ENCODE results near the gene PIK3C3. TPM values are rescaled to one million over a fixed set of nuclear protein-coding genes. Genes with fewer than 3 reads are reported as not detected.

Gene PIK3C3
- total RNA-seq, 1 donor from 2014 or later, result 53.5 TPM

DNA sequence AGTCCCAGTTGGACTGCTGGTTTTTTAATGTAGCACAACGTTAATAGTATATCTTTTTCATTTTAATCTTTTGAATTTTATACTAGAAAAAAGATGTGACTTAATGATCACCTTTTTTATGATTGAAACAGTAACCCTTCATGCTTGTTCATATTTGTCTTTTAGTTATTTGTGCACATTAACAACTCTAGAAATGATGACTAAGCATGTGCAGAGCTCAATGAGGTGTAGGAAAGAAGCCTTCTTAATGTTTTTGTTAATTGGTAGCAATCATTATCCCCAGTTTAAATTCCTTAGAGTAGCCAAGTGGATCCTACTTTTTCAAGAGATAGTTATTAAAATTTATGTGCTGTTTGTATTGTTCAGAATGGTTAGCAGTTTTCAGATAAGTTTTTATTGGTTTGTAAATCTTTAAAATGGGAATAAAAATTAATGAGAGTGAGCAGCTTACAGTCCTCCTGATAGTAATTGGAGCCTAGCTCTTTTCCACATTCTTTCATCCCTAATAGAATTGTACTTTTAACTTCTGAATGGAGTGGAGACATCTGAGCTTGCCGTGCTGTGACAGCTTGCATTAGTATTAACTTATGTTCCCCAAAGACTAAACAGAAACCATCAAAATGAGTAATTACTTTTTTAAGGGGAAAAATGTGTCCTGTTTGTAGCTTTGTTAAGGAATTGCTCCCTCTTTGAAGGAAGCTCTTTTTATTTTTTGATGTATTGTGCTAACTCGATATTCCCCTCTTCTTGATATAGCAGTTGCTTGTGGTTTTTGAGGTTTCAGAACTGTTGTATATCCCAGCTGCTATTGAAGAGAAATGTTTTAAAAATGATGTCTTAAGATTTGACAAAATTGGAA, 17.3 kb downstream of the PIK3C3 start:
- H3K9me3 Mint-ChIP-seq, result no peaks in the 10 kb centered on the region
- intact Hi-C loops (cut with micrococcal nuclease), result no loop called here

DNA sequence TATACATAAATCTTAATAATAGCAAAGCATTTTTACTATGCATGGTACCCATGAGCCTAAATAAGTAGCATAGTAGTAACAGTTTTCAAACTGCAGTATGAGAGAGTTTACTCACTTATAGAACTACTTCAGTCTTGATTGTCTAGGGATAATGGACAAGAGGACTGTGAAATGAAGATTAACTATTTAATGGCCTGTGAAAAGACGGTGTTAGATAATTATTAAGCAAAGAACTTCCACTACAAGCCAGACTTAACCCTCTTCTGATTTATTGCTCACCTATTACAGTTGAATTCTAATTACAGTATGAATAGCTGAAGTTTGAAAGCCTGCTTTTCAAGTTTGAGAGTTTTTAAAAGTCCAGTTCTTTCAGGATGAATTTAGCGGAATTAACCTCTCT, 18.9 kb downstream of the PIK3C3 start:
- Mint-ChIP-seq H3K4me1 (ENCODE audit: low read depth) (peaks cover 26% of the 10 kb centered on the region), H3K36me3 (ENCODE audit: low read depth) (peaks cover 28% of the 10 kb centered on the region), H3K27ac (no peak overlapping the region), H3K27me3 (ENCODE audit: insufficient read depth) (no peaks in the 10 kb centered on the region), H3K9me3 (no peaks in the 10 kb centered on the region), H3K4me3 (no peak overlapping the region)
- DNase-seq (ENCODE audit: low spot score), result no peak
- intact Hi-C loops (cut with micrococcal nuclease), result loop anchor here (1.0 kb wide), 1 partner anchor 19 kb away; the partner anchor contains the start of gene PIK3C3

More for the DNA sequence above, 17.3 kb downstream of the PIK3C3 start:
- Mint-ChIP-seq H3K4me3 (no peak overlapping the region), H3K36me3 (ENCODE audit: low read depth) (peaks cover 35% of the 10 kb centered on the region), H3K27ac (no peak overlapping the region), H3K27me3 (ENCODE audit: insufficient read depth) (no peaks in the 10 kb centered on the region), H3K4me1 (ENCODE audit: low read depth) (peaks cover 35% of the 10 kb centered on the region)
- DNase-seq (ENCODE audit: low spot score), result no peak

DNA sequence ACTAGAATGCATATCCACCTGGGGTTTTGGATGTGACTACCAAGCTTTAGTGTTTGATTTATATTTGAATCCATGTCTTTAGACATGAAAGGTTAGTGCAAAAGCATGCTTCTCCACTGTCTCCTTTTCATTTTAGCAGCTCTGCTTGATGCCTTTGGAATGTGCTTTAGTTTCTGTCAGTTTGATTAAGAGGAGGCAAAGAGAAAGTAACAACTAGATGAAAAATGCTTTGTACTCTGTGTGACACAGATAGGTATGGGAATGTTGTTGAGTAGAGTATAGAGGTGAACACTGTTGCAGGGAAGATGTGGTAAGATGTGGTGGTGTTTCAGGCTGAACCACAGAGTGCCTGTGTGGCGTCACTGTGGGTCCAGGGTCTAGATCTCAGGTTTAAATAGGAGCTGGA, 19.8 kb downstream of the PIK3C3 start:
- DNase-seq (ENCODE audit: low spot score), result no peak
- Mint-ChIP-seq H3K27me3 (ENCODE audit: insufficient read depth) (no peaks in the 10 kb centered on the region), H3K36me3 (ENCODE audit: low read depth) (peaks cover 28% of the 10 kb centered on the region), H3K9me3 (no peaks in the 10 kb centered on the region), H3K4me1 (ENCODE audit: low read depth) (peaks cover 26% of the 10 kb centered on the region), H3K27ac (no peak overlapping the region), H3K4me3 (no peak overlapping the region)
- intact Hi-C loops (cut with micrococcal nuclease), result loop anchor here (1.0 kb wide), 1 partner anchor 19 kb away; the partner anchor contains the start of gene PIK3C3

DNA sequence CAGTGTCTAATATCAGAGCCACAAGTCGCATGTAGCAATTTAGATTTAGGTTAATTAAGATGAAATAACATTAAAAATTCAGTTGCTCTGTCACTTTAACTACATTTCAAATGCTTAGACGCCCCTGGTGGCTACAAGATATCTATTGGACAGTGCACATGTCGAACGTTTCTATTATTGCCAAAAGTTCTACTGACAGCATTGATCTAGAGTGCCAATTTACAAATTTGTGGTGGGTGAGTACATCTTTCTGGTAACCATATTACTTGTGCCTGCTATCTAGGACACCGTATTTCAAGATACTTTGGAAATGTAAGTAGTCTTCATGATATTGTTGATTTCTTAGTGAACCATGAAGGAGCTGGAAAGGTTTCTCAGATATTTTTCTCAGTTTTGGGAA, 20.2 kb downstream of the PIK3C3 start:
- no peak overlapping the region for H3K27ac Mint-ChIP-seq
- no peaks in the 10 kb centered on the region for H3K27me3 Mint-ChIP-seq (ENCODE audit: insufficient read depth)
- peaks cover 26% of the 10 kb centered on the region for H3K4me1 Mint-ChIP-seq (ENCODE audit: low read depth)
- DNase-seq (ENCODE audit: low spot score), result no peak
- intact Hi-C loops (cut with micrococcal nuclease), result no loop called here
- no peak overlapping the region for H3K4me3 Mint-ChIP-seq
- peaks cover 23% of the 10 kb centered on the region for H3K36me3 Mint-ChIP-seq (ENCODE audit: low read depth)
- no peaks in the 10 kb centered on the region for H3K9me3 Mint-ChIP-seq

DNA sequence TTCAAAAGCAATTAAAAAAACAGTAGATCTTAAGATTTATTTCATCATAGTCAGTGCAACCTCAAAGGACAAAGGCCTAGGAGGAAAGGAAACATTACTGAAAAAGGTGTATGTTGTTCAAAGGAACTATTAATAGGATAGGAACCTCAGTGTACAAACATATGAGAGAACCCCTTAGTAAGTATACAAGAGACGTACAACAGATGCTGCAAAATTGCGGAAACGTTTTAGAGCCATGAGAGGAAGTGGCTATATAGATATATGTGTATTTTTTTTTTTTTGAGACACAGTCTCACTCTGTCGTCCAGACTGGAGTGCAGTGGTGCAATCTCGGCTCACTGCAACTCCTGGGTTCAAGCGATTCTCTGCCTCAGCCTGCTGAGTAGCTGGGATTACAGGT, 22.2 kb downstream of the PIK3C3 start:
- no peak for DNase-seq (ENCODE audit: low spot score)
- H3K36me3 Mint-ChIP-seq (ENCODE audit: low read depth), result peaks cover 19% of the 10 kb centered on the region
- H3K9me3 Mint-ChIP-seq, result no peaks in the 10 kb centered on the region
- H3K4me3 Mint-ChIP-seq, result no peak overlapping the region
- intact Hi-C loops (cut with micrococcal nuclease), result no loop called here
- peaks cover 28% of the 10 kb centered on the region for H3K4me1 Mint-ChIP-seq (ENCODE audit: low read depth)
- H3K27ac Mint-ChIP-seq, result no peak overlapping the region
- no peaks in the 10 kb centered on the region for H3K27me3 Mint-ChIP-seq (ENCODE audit: insufficient read depth)

DNA sequence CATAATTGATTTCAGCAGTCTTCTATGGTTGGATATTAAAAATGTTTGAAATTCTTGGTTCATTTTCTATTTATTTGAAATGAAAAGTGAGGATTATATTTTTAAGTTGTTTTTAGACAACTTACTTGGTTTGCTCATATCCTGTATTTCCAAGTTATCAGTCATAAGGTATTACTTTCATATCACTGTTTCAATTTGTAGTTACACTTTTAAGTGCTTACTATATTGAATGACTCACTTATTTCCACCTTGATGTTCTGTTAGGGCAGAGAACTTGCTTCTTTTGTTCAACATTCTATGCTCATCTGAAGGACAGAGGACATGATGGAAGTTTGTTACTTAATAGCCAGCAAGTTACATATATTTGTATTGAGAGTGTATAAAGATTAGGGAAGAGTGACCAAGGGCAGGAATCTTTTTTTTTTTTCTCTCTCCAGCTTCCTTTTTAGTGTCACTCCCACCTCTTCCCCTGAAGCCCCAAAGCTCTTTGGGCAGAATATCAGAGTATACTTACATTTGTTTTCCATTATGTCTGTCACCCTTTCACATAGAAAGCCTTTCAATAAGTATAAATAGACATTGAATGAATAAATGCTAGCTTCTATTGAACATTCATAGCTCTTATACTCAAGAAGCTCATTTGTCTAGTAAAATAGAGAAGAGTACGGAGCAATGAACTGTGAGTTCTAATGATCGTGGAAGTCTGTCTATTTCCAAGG, 28.1 kb downstream of the PIK3C3 start:
- Mint-ChIP-seq H3K4me3 (no peak overlapping the region), H3K27ac (peak overlapping the region; percentile 90), H3K36me3 (ENCODE audit: low read depth) (peaks cover 18% of the 10 kb centered on the region), H3K9me3 (no peaks in the 10 kb centered on the region), H3K4me1 (ENCODE audit: low read depth) (peaks cover 23% of the 10 kb centered on the region), H3K27me3 (ENCODE audit: insufficient read depth) (no peaks in the 10 kb centered on the region)
- intact Hi-C loops (cut with micrococcal nuclease), result loop anchor here (1.0 to 2.0 kb wide), 2 partner anchors 28 to 43 kb away; partner anchors contain the start of gene PIK3C3
- DNase-seq (ENCODE audit: low spot score), result no peak

DNA sequence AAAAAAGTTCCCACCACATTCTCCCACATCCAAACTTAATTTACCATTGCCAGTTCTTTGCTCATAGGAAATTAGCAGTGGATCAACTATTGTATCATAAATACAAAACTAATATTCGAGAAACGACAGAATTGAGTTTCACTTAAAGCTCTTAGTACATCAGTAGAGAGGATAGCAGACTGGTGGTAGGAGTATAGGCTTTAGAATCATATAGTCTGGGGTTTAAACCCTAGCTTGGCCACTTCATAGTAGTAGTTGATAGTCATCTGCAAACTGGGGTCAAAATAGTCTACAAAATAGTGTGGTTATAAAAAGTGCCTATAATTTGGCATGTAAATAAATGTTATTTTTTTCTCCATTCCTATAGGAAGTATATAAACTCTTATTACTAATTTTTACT, 30.9 kb downstream of the PIK3C3 start:
- Mint-ChIP-seq H3K4me1 (ENCODE audit: low read depth) (peaks cover 23% of the 10 kb centered on the region), H3K27ac (no peak overlapping the region), H3K36me3 (ENCODE audit: low read depth) (peaks cover 22% of the 10 kb centered on the region), H3K27me3 (ENCODE audit: insufficient read depth) (no peaks in the 10 kb centered on the region), H3K9me3 (no peaks in the 10 kb centered on the region), H3K4me3 (no peak overlapping the region)
- no peak for DNase-seq (ENCODE audit: low spot score)
- intact Hi-C loops (cut with micrococcal nuclease), result no loop called here

DNA sequence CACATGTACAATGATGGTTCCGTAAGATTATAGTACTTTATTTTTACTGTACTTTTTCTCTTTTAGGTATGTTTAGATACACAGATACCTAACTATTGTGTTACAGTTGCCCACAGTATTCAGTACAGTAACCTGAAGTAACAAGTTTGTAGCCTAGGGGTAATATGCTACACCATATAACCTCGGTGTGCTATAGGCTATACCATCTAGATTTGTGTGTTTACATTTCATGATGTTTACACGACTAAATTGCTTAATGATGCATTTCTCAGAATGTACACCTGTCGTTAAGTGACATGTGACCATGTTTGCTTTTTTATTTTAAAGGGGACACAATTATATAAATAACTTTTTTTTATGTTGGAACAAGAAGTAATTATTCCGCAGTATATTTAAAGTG, 34.5 kb downstream of the PIK3C3 start:
- peaks cover 31% of the 10 kb centered on the region for H3K36me3 Mint-ChIP-seq (ENCODE audit: low read depth)
- H3K27ac Mint-ChIP-seq, result no peak overlapping the region
- H3K4me1 Mint-ChIP-seq (ENCODE audit: low read depth), result peaks cover 10% of the 10 kb centered on the region
- intact Hi-C loops (cut with micrococcal nuclease), result no loop called here
- no peaks in the 10 kb centered on the region for H3K27me3 Mint-ChIP-seq (ENCODE audit: insufficient read depth)
- no peak overlapping the region for H3K4me3 Mint-ChIP-seq
- DNase-seq (ENCODE audit: low spot score), result no peak
- H3K9me3 Mint-ChIP-seq, result no peaks in the 10 kb centered on the region

DNA sequence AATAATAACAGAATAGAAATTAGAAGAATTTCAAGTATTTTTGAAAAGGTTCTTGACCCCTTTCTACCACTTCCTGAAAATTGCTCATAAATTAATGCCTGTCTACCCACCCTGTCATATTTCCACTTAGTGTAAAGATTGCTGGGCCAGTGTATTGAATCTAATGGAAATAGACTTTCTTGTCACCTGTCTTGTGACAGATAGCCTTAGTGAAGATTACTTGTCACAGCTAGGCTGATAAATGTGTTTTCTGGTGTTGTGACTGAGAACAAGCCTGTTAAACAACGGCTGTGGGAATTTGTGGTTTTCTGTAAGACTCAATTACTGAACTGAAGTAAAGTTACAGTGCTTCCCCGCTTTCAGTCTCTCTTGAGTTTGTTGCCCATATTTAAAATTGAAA, 37.0 kb downstream of the PIK3C3 start:
- Mint-ChIP-seq H3K4me3 (no peak overlapping the region), H3K4me1 (ENCODE audit: low read depth) (peaks cover 4% of the 10 kb centered on the region), H3K36me3 (ENCODE audit: low read depth) (peaks cover 29% of the 10 kb centered on the region), H3K27ac (no peak overlapping the region), H3K9me3 (no peaks in the 10 kb centered on the region), H3K27me3 (ENCODE audit: insufficient read depth) (no peaks in the 10 kb centered on the region)
- intact Hi-C loops (cut with micrococcal nuclease), result no loop called here
- no peak for DNase-seq (ENCODE audit: low spot score)

DNA sequence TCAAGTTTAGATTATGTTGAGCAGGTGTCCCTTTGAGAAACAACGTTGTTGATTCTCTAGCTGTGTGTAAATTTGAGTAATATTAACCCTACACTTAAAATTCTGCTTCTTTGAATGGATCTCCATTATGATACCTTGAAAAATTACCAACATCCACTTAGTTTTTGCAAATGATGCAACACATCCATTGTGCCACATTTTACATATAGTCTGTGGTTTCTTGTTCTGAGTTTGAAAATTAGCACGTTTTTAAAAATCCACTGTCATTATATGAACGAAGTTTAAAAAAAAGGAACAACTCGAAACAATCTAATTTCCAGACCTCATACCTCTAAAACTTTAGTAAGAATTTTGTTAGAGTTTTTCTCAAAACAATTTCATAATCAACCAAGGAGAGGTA, 37.7 kb downstream of the PIK3C3 start:
- peaks cover 33% of the 10 kb centered on the region for H3K36me3 Mint-ChIP-seq (ENCODE audit: low read depth)
- intact Hi-C loops (cut with micrococcal nuclease), result no loop called here
- H3K4me1 Mint-ChIP-seq (ENCODE audit: low read depth), result peaks cover 4% of the 10 kb centered on the region
- H3K9me3 Mint-ChIP-seq, result no peaks in the 10 kb centered on the region
- no peak overlapping the region for H3K4me3 Mint-ChIP-seq
- H3K27me3 Mint-ChIP-seq (ENCODE audit: insufficient read depth), result no peaks in the 10 kb centered on the region
- no peak overlapping the region for H3K27ac Mint-ChIP-seq
- DNase-seq (ENCODE audit: low spot score), result no peak

DNA sequence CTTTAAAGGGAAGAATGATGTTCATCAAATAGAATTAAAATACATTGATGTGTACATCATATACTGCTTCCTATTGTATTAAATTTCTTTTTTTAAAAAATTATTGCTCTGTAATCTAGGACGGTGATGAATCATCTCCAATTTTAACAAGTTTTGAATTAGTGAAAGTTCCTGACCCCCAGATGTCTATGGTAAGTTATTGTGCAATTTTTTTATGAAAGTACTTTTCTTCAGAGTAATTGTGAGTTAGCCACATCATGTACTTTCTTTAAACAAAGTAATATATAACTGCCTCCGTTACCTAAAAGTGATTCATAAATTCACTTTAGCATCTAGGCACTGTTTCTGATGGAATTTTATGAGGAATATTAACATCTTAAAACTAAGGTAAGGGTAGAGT, 38.1 kb downstream of the PIK3C3 start:
- no peak for DNase-seq (ENCODE audit: low spot score)
- H3K36me3 Mint-ChIP-seq (ENCODE audit: low read depth), result peaks cover 32% of the 10 kb centered on the region
- no peak overlapping the region for H3K27ac Mint-ChIP-seq
- peaks cover 4% of the 10 kb centered on the region for H3K4me1 Mint-ChIP-seq (ENCODE audit: low read depth)
- H3K9me3 Mint-ChIP-seq, result no peaks in the 10 kb centered on the region
- intact Hi-C loops (cut with micrococcal nuclease), result no loop called here
- no peak overlapping the region for H3K4me3 Mint-ChIP-seq
- no peaks in the 10 kb centered on the region for H3K27me3 Mint-ChIP-seq (ENCODE audit: insufficient read depth)

DNA sequence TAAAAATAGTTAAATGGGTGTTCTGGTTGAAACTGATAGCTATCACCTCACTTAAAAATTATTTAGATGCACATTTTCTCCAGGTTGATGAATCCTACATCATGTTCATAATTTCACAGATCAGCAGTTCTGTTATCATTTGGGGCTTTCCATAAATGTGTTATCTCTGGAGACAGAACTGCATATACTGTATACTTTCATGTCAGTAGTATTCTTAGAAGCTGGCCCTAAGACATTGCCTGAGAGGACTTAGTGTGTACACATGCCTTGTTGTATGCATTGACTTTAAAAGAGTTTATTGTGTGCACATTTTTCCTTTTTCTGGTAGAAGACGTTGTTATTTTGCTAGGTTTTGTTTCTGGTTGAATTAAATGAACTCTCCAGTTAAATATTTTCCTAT, 41.0 kb downstream of the PIK3C3 start:
- Mint-ChIP-seq H3K36me3 (ENCODE audit: low read depth) (peaks cover 45% of the 10 kb centered on the region), H3K4me3 (no peak overlapping the region), H3K9me3 (no peaks in the 10 kb centered on the region), H3K27me3 (ENCODE audit: insufficient read depth) (no peaks in the 10 kb centered on the region), H3K27ac (no peak overlapping the region), H3K4me1 (ENCODE audit: low read depth) (peaks cover 4% of the 10 kb centered on the region)
- no peak for DNase-seq (ENCODE audit: low spot score)
- intact Hi-C loops (cut with micrococcal nuclease), result no loop called here

DNA sequence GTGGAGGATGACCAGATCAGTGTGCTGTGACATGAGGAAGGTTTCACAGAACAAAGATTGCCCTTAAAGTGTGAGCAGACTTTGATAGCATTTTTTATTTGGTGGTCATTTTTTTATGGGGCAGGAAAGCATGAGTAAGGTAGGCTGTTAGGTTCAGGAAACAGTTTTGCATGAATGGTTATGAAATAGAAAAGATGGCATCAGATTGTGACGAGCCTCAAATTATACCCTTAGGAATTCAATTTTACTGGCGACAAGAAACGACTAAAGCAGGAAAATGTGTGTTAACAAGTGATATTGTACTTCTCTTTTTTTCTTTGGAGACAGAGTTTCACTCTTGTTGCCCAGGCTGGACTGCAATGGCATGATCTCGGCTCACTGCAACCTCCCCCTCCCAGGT, 44.7 kb downstream of the PIK3C3 start:
- H3K27me3 Mint-ChIP-seq (ENCODE audit: insufficient read depth), result no peaks in the 10 kb centered on the region
- no peak overlapping the region for H3K27ac Mint-ChIP-seq
- H3K4me3 Mint-ChIP-seq, result no peak overlapping the region
- intact Hi-C loops (cut with micrococcal nuclease), result no loop called here
- DNase-seq (ENCODE audit: low spot score), result no peak
- no peaks in the 10 kb centered on the region for H3K4me1 Mint-ChIP-seq (ENCODE audit: low read depth)
- H3K9me3 Mint-ChIP-seq, result no peaks in the 10 kb centered on the region
- peaks cover 55% of the 10 kb centered on the region for H3K36me3 Mint-ChIP-seq (ENCODE audit: low read depth)

Data from activated T-helper 1 cell treated with anti-CD3 and anti-CD28 coated beads, Interleukin-12 subunit alpha, Interleukin-12 subunit beta, Interleukin-2, Interleukin-4 antibody, amounts not matched to agents 30 ng/mL and 10 ng/mL and 1 ng/mL, durations not matched to agents 14 hours and 24 hours and 36 hours (primary cell).